RCC 7860 (cell line): ENCODE results near the gene LPAR6.

ENCODE experiments used
- DNase-seq: peaks from one replicate; pipeline ENCODE4 v3.0.0-alpha.2; 2015; ENCODE audit warnings: low spot score
- FAIRE-seq: peaks from 2 replicates; lab custom pipeline; 2012; peaks lifted over from hg19 to GRCh38; lab: Jason Lieb, UNC

LPAR6 gene

GRCh38 chr13:48383384-48383783 lies 29.5 kb downstream of the LPAR6 start:
- DNase-seq (no peak), FAIRE-seq (no peak)

DNA sequence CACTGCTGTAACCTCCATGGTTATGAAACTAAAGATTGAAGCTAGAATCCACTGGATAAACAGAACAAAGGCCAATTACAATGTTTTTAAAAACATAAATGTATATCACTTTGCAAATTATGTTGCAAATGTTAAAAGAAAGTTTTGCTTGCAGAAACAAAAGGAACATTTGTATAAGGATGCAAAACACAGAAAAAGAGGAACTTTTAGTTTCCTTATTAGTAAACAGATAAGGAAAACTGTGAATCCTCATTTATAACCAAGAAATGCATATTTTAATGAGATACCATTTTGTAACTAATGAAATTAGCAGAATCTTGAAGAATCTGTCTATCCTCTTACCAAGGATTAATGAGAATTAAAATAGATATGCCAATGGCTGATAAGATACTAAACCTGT lies 32.3 kb downstream of the LPAR6 start:
- DNase-seq: no peak

DNA sequence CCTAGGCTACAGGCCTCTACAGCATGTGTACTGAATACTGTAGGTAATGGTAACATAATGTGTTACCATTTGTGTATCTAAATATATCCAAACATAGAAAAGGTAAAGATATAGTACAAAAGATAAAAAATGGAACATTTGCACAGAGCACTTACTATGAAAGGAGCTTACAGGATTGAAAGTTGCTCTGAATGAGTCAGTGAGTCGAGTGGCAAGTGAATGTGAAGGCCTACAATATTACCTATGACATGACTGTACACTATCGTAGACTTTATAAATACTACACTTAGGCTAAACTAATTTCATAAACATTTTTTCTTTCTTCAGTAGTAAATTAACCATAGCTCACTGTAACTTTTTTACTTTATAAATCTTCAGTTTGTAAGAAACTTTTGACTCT lies 35.1 kb downstream of the LPAR6 start:
- DNase-seq (no peak), FAIRE-seq (no peak)

More for the DNA sequence above, 32.3 kb downstream of the LPAR6 start:
- FAIRE-seq: no peak

- DNase-seq: no peak
- FAIRE-seq: no peak
These were observed 42.1 kb downstream of the LPAR6 start for GRCh38 chr13:48370815-48371214.

- DNase-seq: no peak
- no peak for FAIRE-seq
These were observed 42.9 kb downstream of the LPAR6 start for GRCh38 chr13:48369988-48370387.
